AG04450 (cell line): ENCODE measurements around the gene RNPEPL1. TPM values are rescaled to one million over a fixed set of nuclear protein-coding genes. Genes with fewer than 3 reads are reported as not detected.

ENCODE experiments used
- CTCF ChIA-PET: fragments of 300-600, 350-600 bp; formaldehyde crosslinking; extraction: SDS; loops from one replicate; lab custom pipeline; 2022; ENCODE audit warnings: antibody characterized with exemption, inconsistent platforms; lab: Charles Lee
- POLR2A ChIA-PET: fragments of 350-600 bp; formaldehyde crosslinking; extraction: SDS; loops from one replicate; lab custom pipeline; 2021; ENCODE audit warnings: antibody characterized with exemption, inconsistent platforms; lab: Yijun Ruan, JAX
- DNase-seq: peaks from one replicate; pipeline ENCODE4 v3.0.0-alpha.2; 2011; ENCODE audit warnings: low read depth, low spot score
- H3K27ac ChIP-seq: one replicate; pipeline ENCODE4 v1.5.1; 2012; ENCODE audit warnings: low read depth, low read length, control low read depth
- H3K27me3 ChIP-seq: one replicate; pipeline ENCODE4 v1.6.0; 2012; ENCODE audit warnings: low read length; ENCODE audit not compliant: control insufficient read depth, insufficient read depth
- H3K4me3 ChIP-seq: 2 replicates; pipeline ENCODE4 v1.5.1; 2011; ENCODE audit warnings: mild to moderate bottlenecking, low read depth, low read length, control low read depth
- H3K9me3 ChIP-seq: 2 replicates; pipeline ENCODE4 v1.5.1; 2012; ENCODE audit warnings: low read length; ENCODE audit not compliant: control insufficient read depth, insufficient read depth
- CTCF ChIP-seq: IDR thresholded peaks from 2 replicates; pipeline ENCODE4 v1.5.1; 2011; ENCODE audit warnings: low read depth, low read length, control low read depth, inconsistent platforms
- polyA plus RNA-seq: library from polyadenylated mRNA; depleted of rRNA; stranded (reverse); fragments of >200 nt; gene quantifications from 2 replicates; pipeline ENCODE4 v1.2.3, GENCODE V29; 2011

The RNPEPL1 gene
- polyA plus RNA-seq, 1 experiment, result 7.2 TPM

- Histone ChIP-seq H3K27me3 (no peaks in the 10 kb centered on the region), H3K27ac (no peak overlapping the region), H3K9me3 (peaks cover 66% of the 10 kb centered on the region), H3K4me3 (no peak overlapping the region)
- no peak for DNase-seq
- ChIA-PET CTCF (no interaction called here), POLR2A (no interaction called here)
- no peak for TF ChIP-seq CTCF
Observed at GRCh38 chr2:240525802-240526201, 42.5 kb upstream of the RNPEPL1 start.

GRCh38 chr2:240526521-240526920 lies 41.8 kb upstream of the RNPEPL1 start:
- H3K4me3 ChIP-seq, result no peak overlapping the region
- no peaks in the 10 kb centered on the region for H3K27me3 ChIP-seq
- no peak for DNase-seq
- H3K27ac ChIP-seq, result no peak overlapping the region
- CTCF ChIA-PET, result no interaction called here
- POLR2A ChIA-PET, result no interaction called here
- H3K9me3 ChIP-seq, result peaks cover 62% of the 10 kb centered on the region
- no peak for TF ChIP-seq CTCF

GRCh38 chr2:240527153-240527750 lies 41.0 kb upstream of the RNPEPL1 start:
- DNase-seq, result no peak
- POLR2A ChIA-PET, result no interaction called here
- CTCF ChIA-PET, result no interaction called here

GRCh38 chr2:240528406-240529040 lies 39.8 kb upstream of the RNPEPL1 start:
- ChIA-PET POLR2A (interaction anchor here (0.6 kb wide), 1 partner anchor 326 kb away, joined by 4 read pairs; no protein-coding TSS in a partner anchor), CTCF (interaction anchor here (1.4 kb wide), 1 partner anchor 14 kb away, joined by 6 read pairs; no protein-coding TSS in a partner anchor)
- no peak for TF ChIP-seq CTCF
- Histone ChIP-seq H3K27ac (no peak overlapping the region), H3K9me3 (peaks cover 52% of the 10 kb centered on the region), H3K27me3 (no peaks in the 10 kb centered on the region), H3K4me3 (no peak overlapping the region)
- no peak for DNase-seq

More at GRCh38 chr2:240527153-240527750, 41.0 kb upstream of the RNPEPL1 start:
- Histone ChIP-seq H3K4me3 (no peak overlapping the region), H3K27ac (no peak overlapping the region), H3K27me3 (no peaks in the 10 kb centered on the region), H3K9me3 (peaks cover 56% of the 10 kb centered on the region)
- no peak for TF ChIP-seq CTCF

GRCh38 chr2:240529344-240529999 lies 38.8 kb upstream of the RNPEPL1 start:
- ChIA-PET POLR2A (no interaction called here), CTCF (interaction anchor here (0.5 to 1.4 kb wide), 2 partner anchors 11 to 15 kb away, joined by 3 to 6 read pairs; no protein-coding TSS in a partner anchor)

More at GRCh38 chr2:240529344-240529999, 38.8 kb upstream of the RNPEPL1 start:
- Histone ChIP-seq H3K9me3 (peaks cover 42% of the 10 kb centered on the region), H3K4me3 (no peak overlapping the region), H3K27me3 (no peaks in the 10 kb centered on the region), H3K27ac (no peak overlapping the region)
- no peak for TF ChIP-seq CTCF
- no peak for DNase-seq
